H1 (cell line): ENCODE measurements around the gene ZNF20. TPM values are rescaled to one million over a fixed set of nuclear protein-coding genes. Genes with fewer than 3 reads are reported as not detected.

Experiments used
- CTCF ChIA-PET: fragments of 300-600 bp; sonication (Branson Sonifier 250); formaldehyde crosslinking; loops from one replicate; lab custom pipeline; 2021; ENCODE audit not compliant: partially characterized antibody; lab: Charles Lee
- POLR2A ChIA-PET: fragments of 300-600 bp; sonication (Branson Sonifier 250); formaldehyde crosslinking; loops from one replicate; lab custom pipeline; 2021; ENCODE audit warnings: inconsistent platforms; ENCODE audit not compliant: partially characterized antibody; lab: Charles Lee
- DNase-seq, 2 experiments: peaks; one replicate each; pipeline versions ENCODE4 v3.0.0 to v3.0.0-alpha.2; 2010 to 2022; ENCODE audit warnings: low spot score in 2 of 2, low read depth in 1 of 2, mixed read lengths in 1 of 2
- FAIRE-seq: peaks from 2 replicates; lab custom pipeline; 2011; peaks lifted over from hg19 to GRCh38; lab: Jason Lieb, UNC
- H2AFZ ChIP-seq: 2 replicates; pipeline ENCODE4 v1.8.1; 2012; ENCODE audit warnings: low read length, inconsistent platforms
- H2AK5ac ChIP-seq: 2 replicates; pipeline ENCODE4 v1.6.1; 2013; ENCODE audit warnings: low read depth, low read length
- H2BK120ac ChIP-seq: replicated peaks from 2 replicates; pipeline ENCODE3; 2013; ENCODE audit warnings: low read depth, low read length, inconsistent platforms
- H2BK12ac ChIP-seq: 2 replicates; pipeline ENCODE4 v1.6.1; 2013; ENCODE audit warnings: low read depth, low read length
- H2BK15ac ChIP-seq: 2 replicates; pipeline ENCODE4 v1.6.1; 2013; ENCODE audit warnings: low read length
- H2BK20ac ChIP-seq: 2 replicates; pipeline ENCODE4 v1.6.1; 2013; ENCODE audit warnings: low read length
- H2BK5ac ChIP-seq: 2 replicates; pipeline ENCODE4 v1.6.1; 2013; ENCODE audit warnings: low read depth, low read length
- H3K14ac ChIP-seq: 2 replicates; pipeline ENCODE4 v1.6.1; 2013; ENCODE audit warnings: inconsistent platforms; ENCODE audit not compliant: insufficient read length
- H3K18ac ChIP-seq: 2 replicates; pipeline ENCODE4 v1.6.1; 2013; ENCODE audit warnings: low read length; ENCODE audit errors: extremely low read depth
- H3K23ac ChIP-seq: 2 replicates; pipeline ENCODE4 v1.6.1; 2013; ENCODE audit warnings: inconsistent platforms; ENCODE audit not compliant: insufficient read length
- H3K23me2 ChIP-seq: 2 replicates; pipeline ENCODE4 v1.6.1; 2013; ENCODE audit warnings: low read depth, low read length
- H3K27ac ChIP-seq: 2 replicates; pipeline ENCODE4 v1.6.1; 2011; ENCODE audit warnings: low read depth, low read length, inconsistent platforms
- H3K27me3 ChIP-seq, 4 experiments: replicated peaks in 1 of 4; 1 replicate in 1 of 4; 2 replicates in 3 of 4; pipeline versions ENCODE4 v1.6.1 to v1.8.1; 2011 to 2013; ENCODE audit warnings: low read length in 3 of 4, mild to moderate bottlenecking in 3 of 4, inconsistent platforms in 2 of 4, mixed read lengths in 2 of 4, moderate library complexity in 1 of 4; ENCODE audit not compliant: control insufficient read depth in 3 of 4, insufficient read depth in 3 of 4; ENCODE audit errors: extremely low read depth in 1 of 4
- H3K36me3 ChIP-seq, 4 experiments: 2 replicates each; pipeline versions ENCODE4 v1.6.1 to v1.8.1; 2011 to 2013; ENCODE audit warnings: mild to moderate bottlenecking in 4 of 4, low read length in 3 of 4, moderate library complexity in 2 of 4, control low read depth in 1 of 4, inconsistent platforms in 1 of 4; ENCODE audit not compliant: insufficient read depth in 4 of 4, control insufficient read depth in 2 of 4
- H3K4ac ChIP-seq: replicated peaks from 2 replicates; pipeline ENCODE3; 2013; ENCODE audit warnings: low read length, low read depth, mixed read lengths, inconsistent platforms; ENCODE audit not compliant: insufficient read length
- H3K4me1 ChIP-seq, 4 experiments: replicated peaks in 1 of 4; 1 replicate in 1 of 4; 2 replicates in 3 of 4; pipeline versions ENCODE4 v1.6.1 to v1.8.1; 2011 to 2013; ENCODE audit warnings: low read length in 3 of 4, inconsistent platforms in 2 of 4, mixed read lengths in 1 of 4; ENCODE audit not compliant: insufficient read depth in 4 of 4, control insufficient read depth in 3 of 4
- H3K4me2 ChIP-seq, 2 experiments: 2 replicates each; pipeline versions ENCODE4 v1.6.1 to v1.8.1; 2011 to 2013; ENCODE audit warnings: low read depth in 2 of 2, low read length in 2 of 2, control low read depth in 1 of 2, inconsistent platforms in 1 of 2, mild to moderate bottlenecking in 1 of 2; ENCODE audit not compliant: insufficient read depth in 1 of 2
- H3K4me3 ChIP-seq, 4 experiments: fragments of 200-600, 300-600 bp in 1 of 4; sonication (generic), shearing (Covaris generic), sonication (Bioruptor Twin) in 1 of 4; 2 replicates each; pipeline versions ENCODE4 v1.5.1 to v1.8.1; 2011 to 2016; ENCODE audit warnings: low read length in 4 of 4, low read depth in 3 of 4, control low read depth in 2 of 4, inconsistent platforms in 2 of 4, mild to moderate bottlenecking in 2 of 4, mixed read lengths in 1 of 4, moderate library complexity in 1 of 4; ENCODE audit not compliant: insufficient read depth in 2 of 4; ENCODE audit errors: extremely low read depth in 1 of 4
- H3K56ac ChIP-seq: replicated peaks from 2 replicates; pipeline ENCODE3; 2013; ENCODE audit warnings: low read depth, mild to moderate bottlenecking, mixed read lengths, low read length, inconsistent platforms; ENCODE audit not compliant: insufficient read length
- H3K79me1 ChIP-seq: 2 replicates; pipeline ENCODE4 v1.6.1; 2013; ENCODE audit warnings: low read depth, low read length, control low read depth
- H3K79me2 ChIP-seq, 2 experiments: 2 replicates each; pipeline versions ENCODE4 v1.6.1 to v1.8.1; 2012 to 2013; ENCODE audit warnings: low read length in 2 of 2, mild to moderate bottlenecking in 2 of 2, inconsistent platforms in 1 of 2; ENCODE audit not compliant: insufficient read depth in 2 of 2, control insufficient read depth in 1 of 2
- H3K9ac ChIP-seq, 4 experiments: replicated peaks in 1 of 4; 1 replicate in 1 of 4; 2 replicates in 3 of 4; pipeline versions ENCODE4 v1.6.1 to v1.8.1; 2011 to 2013; ENCODE audit warnings: low read depth in 3 of 4, low read length in 3 of 4, control low read depth in 2 of 4, mild to moderate bottlenecking in 2 of 4, moderate library complexity in 2 of 4, inconsistent platforms in 1 of 4; ENCODE audit errors: extremely low read depth in 1 of 4
- H3K9me3 ChIP-seq, 2 experiments: 2 replicates each; pipeline versions ENCODE4 v1.6.1 to v1.8.1; 2012 to 2013; ENCODE audit warnings: mild to moderate bottlenecking in 2 of 2, moderate library complexity in 2 of 2, control low read depth in 1 of 2, inconsistent platforms in 1 of 2, low read depth in 1 of 2, low read length in 1 of 2, mixed read lengths in 1 of 2; ENCODE audit not compliant: insufficient read depth in 2 of 2
- H4K20me1 ChIP-seq, 2 experiments: replicated peaks in 1 of 2; 2 replicates each; pipeline versions ENCODE3 to v1.8.1; 2011 to 2013; ENCODE audit warnings: inconsistent platforms in 2 of 2, low read length in 2 of 2, mild to moderate bottlenecking in 1 of 2; ENCODE audit not compliant: insufficient read depth in 2 of 2, control insufficient read depth in 1 of 2
- H4K5ac ChIP-seq: 2 replicates; pipeline ENCODE4 v1.6.1; 2013; ENCODE audit warnings: low read length, low read depth, mixed read lengths, inconsistent platforms; ENCODE audit not compliant: insufficient read length
- H4K8ac ChIP-seq: 2 replicates; pipeline ENCODE4 v1.8.0; 2013; ENCODE audit warnings: mild to moderate bottlenecking, moderate library complexity, low read length, inconsistent platforms; ENCODE audit not compliant: insufficient read depth; ENCODE audit errors: extremely low read depth
- H4K91ac ChIP-seq: replicated peaks from 2 replicates; pipeline ENCODE3; 2013; ENCODE audit warnings: low read length, mixed read lengths, inconsistent platforms; ENCODE audit not compliant: insufficient read length
- CHD2 ChIP-seq: IDR thresholded peaks from 2 replicates; pipeline ENCODE4 v1.6.1; 2012; ENCODE audit warnings: low read length, improper control_type of control experiment
- CTBP2 ChIP-seq: IDR thresholded peaks from 2 replicates; pipeline ENCODE4 v1.7.0; 2011; ENCODE audit warnings: borderline replicate concordance, mild to moderate bottlenecking, moderate library complexity, mixed read lengths, low read length; ENCODE audit not compliant: insufficient read depth, insufficient read length
- EP300 ChIP-seq, 2 experiments: IDR thresholded peaks; 1 replicate in 1 of 2; 2 replicates in 1 of 2; pipeline ENCODE4 v1.6.1; 2011 to 2012; ENCODE audit warnings: low read depth in 2 of 2, low read length in 2 of 2, mild to moderate bottlenecking in 2 of 2, borderline replicate concordance in 1 of 2, inconsistent platforms in 1 of 2, moderate library complexity in 1 of 2
- GTF2F1 ChIP-seq: IDR thresholded peaks from 2 replicates; pipeline ENCODE4 v1.6.1; 2012; ENCODE audit warnings: low read depth, low read length, improper control_type of control experiment, borderline replicate concordance
- HDAC2 ChIP-seq, 2 experiments: fragments of 300-600 bp in 1 of 2; sonication (generic) in 1 of 2; IDR thresholded peaks; 2 replicates each; pipeline ENCODE4 v1.6.1; 2011 to 2012; ENCODE audit warnings: low read depth in 2 of 2, low read length in 2 of 2, mild to moderate bottlenecking in 2 of 2, moderate library complexity in 2 of 2, borderline replicate concordance in 1 of 2, inconsistent platforms in 1 of 2
- KDM1A ChIP-seq: fragments of 200-600, 300-600 bp; sonication (generic); IDR thresholded peaks from 2 replicates; pipeline ENCODE4 v1.7.1; 2016; ENCODE audit warnings: mild to moderate bottlenecking, low read length, borderline replicate concordance
- MAFK ChIP-seq: IDR thresholded peaks from 2 replicates; pipeline ENCODE4 v1.6.1; 2012; ENCODE audit warnings: low read depth, mild to moderate bottlenecking, improper control_type of control experiment, low read length
- RNF2 ChIP-seq: fragments of 200-900, 300-1000 bp; sonication (generic); IDR thresholded peaks from 2 replicates; pipeline ENCODE4 v1.7.1; 2016; ENCODE audit warnings: borderline replicate concordance, low read depth, mild to moderate bottlenecking, antibody characterized with exemption, low read length; ENCODE audit not compliant: poor library complexity, severe bottlenecking; ENCODE audit errors: missing control alignments
- SIRT6 ChIP-seq: IDR thresholded peaks from one replicate; pipeline ENCODE4 v1.7.1; 2012; ENCODE audit warnings: low read length, inconsistent platforms
- SP4 ChIP-seq: IDR thresholded peaks from 2 replicates; pipeline ENCODE4 v1.6.1; 2012; ENCODE audit warnings: low read length, inconsistent platforms
- SUZ12 ChIP-seq: fragments of 200-600 bp; sonication (generic); IDR thresholded peaks from 2 replicates; pipeline ENCODE4 v1.6.1; 2012; ENCODE audit warnings: mild to moderate bottlenecking, inconsistent platforms, low read length, moderate library complexity, mixed read lengths
- WGBS, 2 experiments: shearing (Covaris generic) in 1 of 2; methylation state at CpG; one replicate each; pipeline versions ENCODE4 v1.1.6 to v1.1.7; 2013 to 2015; ENCODE audit warnings: low lambda C conversion rate in 2 of 2, mixed read lengths in 2 of 2, inconsistent platforms in 1 of 2, low coverage in 1 of 2, missing lambda C conversion rate in 1 of 2; ENCODE audit not compliant: insufficient replicate concordance in 2 of 2, insufficient coverage in 1 of 2, insufficient read length in 1 of 2; ENCODE audit errors: extremely low coverage in 1 of 2, missing lambda C conversion rate in 1 of 2; 5-methylcytosine and 5-hydroxymethylcytosine counted together
- polyA plus RNA-seq, 7 experiments: library from polyadenylated mRNA; depleted of rRNA in 3 of 7; stranded (reverse) in 5 of 7; unstranded in 2 of 7; fragments of >200 nt in 5 of 7; fragments of 200-250 nt in 2 of 7; gene quantifications; 1 replicate in 5 of 7; 2 replicates in 1 of 7; 4 replicates in 1 of 7; pipeline versions ENCODE4 v1.2.1 to v1.2.3, GENCODE V29; 2011 to 2013; ENCODE audit warnings: missing spikeins in 2 of 7, mixed read lengths in 2 of 7
- total RNA-seq: library from RNA; stranded (reverse); fragmentation: NEBNext Ultra II Directional; extraction: Animal tissue kit (Norgen Biotek cat#: 25700); gene quantifications from 2 replicates; pipeline ENCODE4 v1.2.1, GENCODE V29; 2021

The ZNF20 gene
- total and polyA plus RNA-seq, 2 of the 8 experiments (the other 6 are each of a cell fraction or from before 2014, with no cell fraction given) = 1.6 to 9.0 TPM

GRCh38 chr19:12159773-12160414, 19.7 kb upstream of the ZNF20 start:
- Histone ChIP-seq H3K4me2 (no peak overlapping the region), H2BK20ac (no peak overlapping the region), H3K56ac (no peak overlapping the region), H3K18ac (no peak overlapping the region), H2AFZ (no peak overlapping the region), H3K9me3 (peaks cover 0 to 5% of the 10 kb centered on the region in 2 experiments; a peak in 1 of 4 replicates), H3K79me2 (peaks cover 3 to 24% of the 10 kb centered on the region in 2 experiments), H3K27ac (no peak overlapping the region), H2BK12ac (no peak overlapping the region), H3K27me3 (no peaks in the 10 kb centered on the region), H3K23ac (no peak overlapping the region), H2AK5ac (no peak overlapping the region), H2BK15ac (no peak overlapping the region; the same call in 1 of the 2 replicates), H3K4me3 (no peak overlapping the region), H3K23me2 (peaks cover 10% of the 10 kb centered on the region), H3K79me1 (peaks cover 5% of the 10 kb centered on the region; the same call in 1 of the 2 replicates), H2BK120ac (no peak overlapping the region), H3K4me1 (peaks cover 2 to 6% (median 3%) of the 10 kb centered on the region in 4 experiments; a peak in 5 of 7 replicates), H3K9ac (no peak overlapping the region), H3K36me3 (no peaks in the 10 kb centered on the region), H4K20me1 (peaks cover under 1 to 5% of the 10 kb centered on the region in 2 experiments), H3K4ac (no peak overlapping the region), H4K91ac (no peak overlapping the region), H4K8ac (no peak overlapping the region), H2BK5ac (no peak overlapping the region), H3K14ac (no peak overlapping the region), H4K5ac (no peak overlapping the region)
- no peak for DNase-seq
- 94% methylated on average over 22 of the region's 25 CpGs; no CpG with 5 or more reads in 1 of the 2 experiments for WGBS, 2 experiments
- CTCF ChIA-PET = interaction anchor here (0.8 to 2.0 kb wide), 3 partner anchors 185 to 278 kb away, joined by 3 to 5 read pairs (median 4); no protein-coding TSS in a partner anchor
- POLR2A ChIA-PET = interaction anchor here (0.9 to 3.5 kb wide), 4 partner anchors 9 to 171 kb away, joined by 3 to 11 read pairs (median 4); partner anchors contain the start of genes ZNF20 and ZNF878
- no peak for FAIRE-seq
- TF ChIP-seq GTF2F1 = no peak
- no peak for TF ChIP-seq RNF2
- TF ChIP-seq KDM1A = no peak
- TF ChIP-seq SIRT6 = no peak
- TF ChIP-seq EP300 (IDR thresholded peaks at IDR 0.05; ENCODE audit: borderline replicate concordance in 1 of 2, low read depth in 2 of 2, low read length in 2 of 2) = no peak
- no peak for TF ChIP-seq SP4
- TF ChIP-seq MAFK = no peak
- TF ChIP-seq SUZ12 = no peak
- TF ChIP-seq CHD2 = no peak
- TF ChIP-seq HDAC2 (IDR thresholded peaks at IDR 0.05; ENCODE audit: borderline replicate concordance in 1 of 2, low read depth in 2 of 2, low read length in 2 of 2) = no peak
- no peak for TF ChIP-seq CTBP2
